GM18951 (cell line): Measurements from ENCODE around the gene ALDH16A1.

ENCODE experiments used
- POLR2A ChIP-seq: IDR thresholded peaks from 4 replicates; pipeline ENCODE4 v1.6.1; 2011; ENCODE audit warnings: mild to moderate bottlenecking; ENCODE audit not compliant: insufficient read length, insufficient read depth; ENCODE audit errors: extremely low read depth
- in situ Hi-C: fragments of 300-500 bp; cut with MboI; formaldehyde crosslinking; loops from one replicate; pipeline ENCODE4 v1.12.0; 2022; ENCODE audit warnings: low sequenced_read_pairs, mixed read lengths, inconsistent platforms; ENCODE audit not compliant: unreplicated experiment

ALDH16A1 gene

DNA sequence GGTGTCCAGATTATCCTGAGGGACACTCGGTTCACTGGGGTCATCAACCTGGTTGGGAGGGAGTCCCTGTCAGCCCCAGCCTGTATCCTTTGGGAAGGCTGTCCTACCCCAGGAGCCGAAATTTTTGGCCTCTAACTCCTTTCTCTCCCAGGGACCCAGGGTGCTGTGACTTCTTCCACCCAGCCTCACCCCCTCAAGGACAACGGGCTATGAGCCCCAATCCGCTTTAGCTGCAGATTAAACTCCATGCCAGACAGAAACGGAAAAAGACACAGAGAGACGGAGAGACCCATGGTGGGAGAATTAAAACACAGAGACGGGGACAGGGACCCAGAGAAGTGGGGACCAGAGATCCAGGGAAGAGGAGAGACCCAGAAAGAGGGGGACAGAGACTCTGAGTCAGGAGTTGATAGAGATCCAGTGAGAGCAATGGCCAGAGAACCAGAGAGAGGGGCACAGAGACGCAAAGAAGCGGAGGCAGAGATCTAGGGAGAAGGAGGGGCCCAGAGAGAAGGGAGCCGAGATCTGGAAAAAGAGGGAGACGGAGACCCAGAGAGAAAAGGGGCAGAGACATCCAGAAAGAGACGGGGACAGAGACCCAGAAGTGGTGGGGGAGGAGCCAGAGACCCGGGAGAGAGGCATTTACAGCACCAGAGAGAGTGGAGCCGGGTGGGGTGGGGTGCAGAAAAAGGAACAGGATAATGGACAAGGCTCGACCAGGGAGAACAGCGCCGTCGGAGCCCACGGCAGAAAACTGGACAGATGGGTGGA, 12.4 kb upstream of the ALDH16A1 start:
- in situ Hi-C loops: loop anchor here (10.0 kb wide), 1 partner anchor 46 kb away; no protein-coding TSS in a partner anchor
- no peak for TF ChIP-seq POLR2A

- in situ Hi-C loops: loop anchor here (10.0 kb wide), 1 partner anchor 47 kb away; no protein-coding TSS in a partner anchor
- TF ChIP-seq POLR2A: no peak
Measured at GRCh38 chr19:49441210-49441959, 11.6 kb upstream of the ALDH16A1 start, which contains the start of gene SLC17A7. Gene SLC17A7, minus strand, starts transcription at chr19:49441527. Its CDS starts 148 bp downstream, at chr19:49441379.

DNA sequence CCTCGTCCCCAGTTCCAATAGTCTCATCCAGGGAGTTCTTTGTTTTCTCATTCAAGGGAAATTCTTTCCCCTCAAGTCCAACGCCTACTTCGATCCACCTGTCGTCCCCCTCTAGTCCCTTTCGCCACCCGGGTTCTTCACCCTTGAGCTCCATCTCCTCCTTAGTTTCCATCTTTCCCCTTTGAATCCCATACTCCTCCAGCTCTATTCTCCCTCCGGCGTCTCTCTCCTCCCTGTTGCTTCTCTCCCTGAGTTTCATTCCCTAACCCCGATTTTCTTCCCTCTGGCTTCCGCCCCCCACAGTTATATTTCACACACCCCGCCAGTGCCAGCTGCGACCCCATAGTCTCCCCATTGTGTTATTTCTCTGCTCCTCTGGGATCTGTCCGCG, 11.1 kb upstream of the ALDH16A1 start:
- in situ Hi-C loops: loop anchor here (10.0 kb wide), 1 partner anchor 47 kb away; no protein-coding TSS in a partner anchor
- no peak for TF ChIP-seq POLR2A

DNA sequence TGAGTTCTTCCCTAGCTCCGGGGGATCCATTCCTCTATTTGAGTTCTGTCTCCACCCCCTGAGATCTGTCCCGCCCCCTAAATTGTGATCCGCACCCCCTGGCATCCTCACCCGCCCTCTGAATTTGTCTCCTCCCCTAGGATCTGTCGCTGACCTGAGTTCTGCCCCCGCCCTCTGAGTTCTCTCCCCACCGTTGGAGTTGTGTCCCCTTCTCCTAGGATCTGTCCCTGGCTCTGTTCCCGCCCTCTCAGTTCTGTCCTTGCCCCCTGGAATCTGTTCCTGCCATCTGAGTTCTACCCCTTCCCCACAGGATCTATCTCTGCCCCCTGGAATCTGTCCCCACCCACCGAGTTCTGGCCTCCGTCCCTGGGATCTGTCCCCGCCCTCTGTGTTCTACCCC, 10.7 kb upstream of the ALDH16A1 start:
- in situ Hi-C loops: loop anchor here (10.0 kb wide), 1 partner anchor 48 kb away; no protein-coding TSS in a partner anchor
- TF ChIP-seq POLR2A: no peak

DNA sequence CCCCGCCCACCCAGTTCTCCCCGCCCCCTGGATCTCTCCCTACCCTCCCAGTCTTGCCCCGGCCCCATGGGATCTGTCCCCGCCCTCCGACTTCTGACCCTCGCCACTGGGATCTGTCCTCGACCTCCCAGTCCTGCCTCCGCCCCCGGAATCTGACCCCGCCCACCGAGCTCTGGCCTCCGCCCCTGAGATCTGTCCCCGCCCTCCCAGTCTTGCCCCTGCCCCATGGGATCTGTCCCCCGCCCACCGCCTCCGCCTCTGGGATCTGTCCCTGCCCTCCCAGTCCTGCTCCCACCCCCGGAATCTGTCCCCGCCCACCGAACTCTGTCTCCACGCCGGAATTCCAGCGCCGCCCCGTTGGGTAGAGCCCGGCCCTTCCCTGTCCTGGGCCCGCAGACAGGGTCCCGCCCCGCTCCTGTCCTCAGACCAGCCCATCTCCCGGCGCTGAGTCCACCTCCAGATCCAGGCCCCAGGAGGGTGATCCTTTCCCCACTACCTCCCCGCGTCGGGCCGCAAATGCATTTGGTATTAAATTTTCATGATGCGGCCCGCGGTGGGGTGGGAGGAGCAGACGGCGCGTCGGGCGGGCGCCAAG, 10.2 kb upstream of the ALDH16A1 start:
- no peak for TF ChIP-seq POLR2A
- in situ Hi-C loops: loop anchor here (10.0 kb wide), 1 partner anchor 48 kb away; no protein-coding TSS in a partner anchor

DNA sequence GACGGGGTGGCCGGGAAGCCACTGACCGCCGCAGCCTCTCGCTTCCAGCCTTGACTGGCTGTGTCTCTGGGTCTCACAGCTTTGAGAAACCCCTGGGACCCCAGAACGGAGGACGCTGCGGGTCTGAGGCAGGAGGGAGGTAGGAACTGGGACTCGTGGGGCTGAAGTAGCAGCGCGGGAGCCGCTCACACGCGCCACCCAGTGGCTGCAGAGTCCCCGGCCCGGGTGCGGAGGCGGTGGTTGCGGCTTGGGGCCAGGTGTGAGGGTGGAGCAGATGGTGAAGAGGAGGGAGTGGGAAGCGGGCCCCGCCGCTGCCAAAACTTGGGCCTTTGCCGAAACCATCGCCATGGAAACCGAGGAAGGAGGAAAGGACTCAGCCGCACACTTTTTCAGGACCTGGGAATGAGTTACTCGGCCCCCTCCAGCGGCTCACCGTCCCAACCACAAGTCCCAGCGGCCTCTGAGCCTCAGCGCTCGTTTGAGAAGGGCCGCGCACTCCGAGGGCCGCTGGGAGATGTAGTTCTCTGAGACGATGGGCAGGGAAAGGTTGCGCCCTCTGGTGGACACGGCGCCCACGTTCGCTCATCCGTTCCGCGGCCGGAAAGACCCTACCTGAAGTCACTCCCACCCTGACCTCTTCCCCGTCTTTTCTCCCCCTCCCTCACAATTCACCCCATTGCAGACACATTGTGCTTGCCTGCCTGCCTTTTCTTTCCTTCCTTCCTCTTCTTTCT, 9.5 kb upstream of the ALDH16A1 start:
- in situ Hi-C loops: loop anchor here (10.0 kb wide), 1 partner anchor 49 kb away; no protein-coding TSS in a partner anchor
- no peak for TF ChIP-seq POLR2A

DNA sequence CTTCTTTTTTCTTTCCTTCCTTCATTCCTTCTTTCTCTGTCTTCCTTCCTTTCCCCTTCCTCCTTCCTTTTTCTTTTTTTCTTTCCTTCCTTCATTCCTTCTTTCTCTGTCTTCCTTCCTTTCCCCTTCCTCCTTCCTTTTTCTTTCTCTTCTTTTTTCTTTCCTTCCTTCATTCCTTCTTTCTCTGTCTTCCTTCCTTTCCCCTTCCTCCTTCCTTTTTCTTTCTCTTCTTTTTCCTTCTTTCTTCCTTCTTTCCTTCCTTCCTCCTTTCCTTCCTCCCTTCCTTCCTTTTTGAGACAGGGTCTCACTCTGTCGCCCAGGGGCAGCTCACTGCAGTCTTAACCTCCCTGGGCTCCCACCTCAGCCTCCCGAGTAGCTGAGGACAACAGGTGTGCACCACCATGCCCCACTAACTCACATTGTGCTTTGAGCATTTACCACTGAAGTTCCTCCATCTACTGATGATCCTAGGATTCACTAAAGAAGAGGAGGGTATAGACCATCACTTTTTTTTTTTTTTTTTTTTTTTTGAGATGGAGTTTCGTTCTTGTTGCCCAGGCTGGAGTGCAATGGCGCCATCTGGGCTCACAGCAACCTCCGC, 8.8 kb upstream of the ALDH16A1 start:
- in situ Hi-C loops: loop anchor here (10.0 kb wide), 1 partner anchor 49 kb away; no protein-coding TSS in a partner anchor

- in situ Hi-C loops: loop anchor here (10.0 kb wide), 1 partner anchor 51 kb away; no protein-coding TSS in a partner anchor
- no peak for TF ChIP-seq POLR2A
Measured at GRCh38 chr19:49445997-49446396, 7.0 kb upstream of the ALDH16A1 start.

DNA sequence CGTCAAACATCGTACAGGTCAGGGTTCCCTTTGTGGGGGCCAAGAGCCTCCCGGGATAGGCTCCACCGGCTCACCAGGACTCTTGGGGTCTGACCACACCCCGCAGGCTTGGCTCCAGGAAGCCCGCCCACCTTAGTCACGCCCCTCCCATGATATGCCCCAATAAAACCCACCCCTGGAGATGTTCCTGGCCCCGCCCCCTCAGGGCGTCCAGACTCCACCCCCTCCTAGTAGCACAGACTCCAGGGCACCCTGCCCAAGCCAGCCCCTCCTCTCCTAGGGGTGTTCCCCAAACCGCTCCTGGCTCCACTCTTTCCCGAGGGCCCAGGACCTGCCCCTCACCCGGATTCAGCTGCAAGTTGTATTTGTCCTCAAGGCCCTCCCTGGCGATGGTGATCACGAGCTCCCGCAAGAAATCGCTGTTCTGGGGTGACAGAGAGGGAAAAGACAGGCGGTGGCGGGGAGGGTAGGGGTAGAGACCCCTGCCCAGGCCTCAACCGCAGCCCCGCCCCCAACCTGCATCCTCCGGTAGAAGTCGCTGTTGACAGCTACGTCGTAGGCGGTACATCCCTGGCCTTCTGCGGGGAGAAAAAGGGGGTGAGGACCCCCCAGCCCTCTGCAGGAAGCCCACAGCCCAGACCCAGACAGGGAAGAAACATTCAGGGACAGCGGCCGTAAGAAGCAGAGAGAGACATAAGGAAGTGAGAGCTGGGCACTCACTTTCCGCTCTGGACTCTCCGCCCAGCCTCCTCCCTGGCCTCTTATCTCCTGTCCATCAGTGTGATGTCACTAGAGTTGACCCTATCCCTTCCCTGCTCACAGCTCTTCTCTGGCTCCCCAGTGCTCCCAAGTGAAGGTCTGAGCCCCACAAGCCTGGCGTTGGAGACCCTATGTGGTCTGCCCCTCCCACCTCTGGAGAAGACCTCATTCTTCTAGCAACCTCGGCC, 5.3 kb upstream of the ALDH16A1 start:
- in situ Hi-C loops: loop anchor here (10.0 kb wide), 1 partner anchor 53 kb away; no protein-coding TSS in a partner anchor

DNA sequence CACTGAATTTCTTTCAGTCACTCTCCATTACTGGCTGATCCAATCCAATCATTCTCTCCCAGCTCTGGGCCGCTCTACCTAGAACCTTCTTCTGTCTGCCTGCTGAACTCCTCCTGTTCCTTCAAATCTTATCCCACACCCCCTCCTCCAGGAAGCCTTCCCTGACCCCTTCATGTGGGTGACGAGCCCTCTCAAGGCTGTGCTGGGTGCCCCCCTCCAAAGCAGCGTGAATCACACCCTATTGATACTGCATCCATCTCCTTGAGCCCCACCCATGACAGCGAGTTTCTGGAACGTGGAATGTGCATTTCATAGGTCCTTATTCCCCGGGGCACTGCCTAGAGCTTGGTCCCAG, 4.6 kb upstream of the ALDH16A1 start:
- in situ Hi-C loops: loop anchor here (10.0 kb wide), 1 partner anchor 54 kb away; no protein-coding TSS in a partner anchor
- no peak for TF ChIP-seq POLR2A

More for the DNA sequence above, 5.3 kb upstream of the ALDH16A1 start:
- TF ChIP-seq POLR2A: peak; percentile 15

GRCh38 chr19:49450405-49450804, 2.6 kb upstream of the ALDH16A1 start:
- TF ChIP-seq POLR2A: no peak
- in situ Hi-C loops: no loop called here
